MCF 10A (cell line): ENCODE measurements around the gene LRRC49. TPM values are rescaled to one million over a fixed set of nuclear protein-coding genes. Genes with fewer than 3 reads are reported as not detected.
"Not testable (repeated sequence)": the region's sequence is repeated elsewhere in the genome, so short reads cannot be mapped to it uniquely, and the experiment has no call there.

Experiments
- BruUV-seq: library from RNA; stranded (reverse); fragments of 400-500 nt; replicated peaks from 2 replicates; lab custom pipeline; 2021; lab: Mats Ljungman, UMichigan
- CTCF ChIA-PET: fragments of 300-600 bp; sonication (Branson Sonifier 250); formaldehyde crosslinking; extraction: SDS; loops from one replicate; lab custom pipeline; 2021; ENCODE audit warnings: antibody characterized with exemption, inconsistent platforms; lab: Yijun Ruan, JAX
- POLR2A ChIA-PET: fragments of 300-600, 350-650 bp; sonication (Branson Sonifier 250); formaldehyde crosslinking; extraction: SDS; loops from one replicate; lab custom pipeline; 2020; ENCODE audit warnings: antibody characterized with exemption, inconsistent platforms; lab: Yijun Ruan, JAX
- DNase-seq: peaks from one replicate; pipeline ENCODE4 v3.0.0-alpha.2; 2018; ENCODE audit not compliant: unreplicated experiment
- H3K27ac Mint-ChIP-seq: one replicate; pipeline ENCODE4 v1.8.0; 2022; ENCODE audit warnings: mild to moderate bottlenecking, low read depth, mixed read lengths; ENCODE audit not compliant: unreplicated experiment
- H3K27me3 Mint-ChIP-seq: one replicate; pipeline ENCODE4 v1.8.0; 2022; ENCODE audit warnings: mixed read lengths; ENCODE audit not compliant: insufficient read depth, unreplicated experiment
- H3K36me3 Mint-ChIP-seq: one replicate; pipeline ENCODE4 v1.8.0; 2022; ENCODE audit warnings: mild to moderate bottlenecking, moderate library complexity, mixed read lengths; ENCODE audit not compliant: insufficient read depth, unreplicated experiment
- H3K4me1 Mint-ChIP-seq: one replicate; pipeline ENCODE4 v1.8.0; 2022; ENCODE audit warnings: mixed read lengths; ENCODE audit not compliant: insufficient read depth, unreplicated experiment
- H3K4me3 Mint-ChIP-seq: one replicate; pipeline ENCODE4 v1.8.0; 2022; ENCODE audit warnings: mild to moderate bottlenecking, moderate library complexity, mixed read lengths; ENCODE audit not compliant: unreplicated experiment
- H3K9me3 Mint-ChIP-seq: one replicate; pipeline ENCODE4 v1.8.0; 2022; ENCODE audit warnings: mixed read lengths; ENCODE audit not compliant: unreplicated experiment
- CTCF ChIP-seq: fragments of 200-600 bp; IDR thresholded peaks from one replicate; pipeline ENCODE4 v1.8.0; 2022; ENCODE audit warnings: antibody characterized with exemption, mild to moderate bottlenecking; ENCODE audit not compliant: unreplicated experiment
- intact Hi-C: fragments of 100-400 bp; cut with micrococcal nuclease; formaldehyde crosslinking; loops from 2 replicates; pipeline ENCODE4 v1.14.1; 2022
- total RNA-seq: library from RNA; stranded (reverse); gene quantifications from 2 replicates; pipeline ENCODE4 v1.2.3, GENCODE V29; 2022

Gene LRRC49
- total RNA-seq, 1 experiment from 2014 or later, result 8.4 TPM

GRCh38 chr15:70867911-70868467 is 24.6 kb upstream of the LRRC49 start:
- peak; percentile 65 for DNase-seq
- no TSS peak for BruUV-seq
- Mint-ChIP-seq H3K4me1 (peaks cover 26% of the 10 kb centered on the region), H3K4me3 (no peak overlapping the region), H3K36me3 (peaks cover 6% of the 10 kb centered on the region), H3K9me3 (no peaks in the 10 kb centered on the region), H3K27ac (peak overlapping the region; percentile 50), H3K27me3 (no peaks in the 10 kb centered on the region)
- CTCF ChIA-PET, result interaction anchor here (0.6 to 0.9 kb wide), 5 partner anchors 11 to 120 kb away, joined by 3 to 4 read pairs (median 3); no protein-coding TSS in a partner anchor
- POLR2A ChIA-PET, result interaction anchor here (1.0 to 4.5 kb wide), 3 partner anchors 11 to 21 kb away, joined by 3 to 20 read pairs (median 12); partner anchors contain the start of gene LARP6
- intact Hi-C loops, result loop anchor here (1.0 kb wide), 1 partner anchor 14 kb away; the partner anchor contains the start of gene LARP6
- no peak for TF ChIP-seq CTCF

GRCh38 chr15:70869346-70869745 is 23.3 kb upstream of the LRRC49 start:
- H3K27me3 Mint-ChIP-seq, result no peaks in the 10 kb centered on the region
- intact Hi-C loops, result no loop called here
- TF ChIP-seq CTCF, result no peak
- H3K9me3 Mint-ChIP-seq, result no peaks in the 10 kb centered on the region
- POLR2A ChIA-PET, result interaction anchor here (0.6 to 4.5 kb wide), 6 partner anchors 12 to 43 kb away, joined by 3 to 20 read pairs (median 4); partner anchors contain the start of gene LARP6
- H3K4me1 Mint-ChIP-seq, result peaks cover 18% of the 10 kb centered on the region
- CTCF ChIA-PET, result interaction anchor here (0.9 to 1.8 kb wide), 3 partner anchors 8 to 58 kb away, joined by 3 to 13 read pairs (median 3); no protein-coding TSS in a partner anchor
- no peak for DNase-seq
- no TSS peak for BruUV-seq
- no peak overlapping the region for H3K4me3 Mint-ChIP-seq
- H3K27ac Mint-ChIP-seq, result no peak overlapping the region
- H3K36me3 Mint-ChIP-seq, result peaks cover 6% of the 10 kb centered on the region

- intact Hi-C loops, result loop anchor here (10.0 kb wide), 1 partner anchor 115 kb away; no protein-coding TSS in a partner anchor
- peaks cover 6% of the 10 kb centered on the region for H3K36me3 Mint-ChIP-seq
- ChIA-PET CTCF (interaction anchor here (0.9 to 1.8 kb wide), 2 partner anchors 8 to 45 kb away, joined by 3 to 13 read pairs; no protein-coding TSS in a partner anchor), POLR2A (interaction anchor here (0.8 to 4.5 kb wide), 3 partner anchors 12 to 31 kb away, joined by 3 to 20 read pairs (median 4); partner anchors contain the start of gene LARP6)
- TF ChIP-seq CTCF, result no peak
- H3K9me3 Mint-ChIP-seq, result no peaks in the 10 kb centered on the region
- BruUV-seq, result no TSS peak
- H3K4me3 Mint-ChIP-seq, result no peak overlapping the region
- H3K27me3 Mint-ChIP-seq, result no peaks in the 10 kb centered on the region
- no peak overlapping the region for H3K27ac Mint-ChIP-seq
- peaks cover 22% of the 10 kb centered on the region for H3K4me1 Mint-ChIP-seq
- no peak for DNase-seq
These were observed 22.6 kb upstream of the LRRC49 start for GRCh38 chr15:70870051-70870450.

GRCh38 chr15:70871490-70871889 is 21.1 kb upstream of the LRRC49 start:
- DNase-seq, H3K9me3 Mint-ChIP-seq, H3K36me3 Mint-ChIP-seq, H3K27ac Mint-ChIP-seq, BruUV-seq, H3K4me3 Mint-ChIP-seq, H3K27me3 Mint-ChIP-seq: not testable (repeated sequence)
- ChIA-PET CTCF (interaction anchor here (5.0 kb wide), 1 partner anchor 46 kb away, joined by 109 read pairs; no protein-coding TSS in a partner anchor), POLR2A (interaction anchor here (1.3 to 4.5 kb wide), 2 partner anchors 18 to 45 kb away, joined by 3 to 20 read pairs; partner anchors contain the start of gene LARP6)
- H3K4me1 Mint-ChIP-seq, result peaks cover 25% of the 10 kb centered on the region
- intact Hi-C loops, result loop anchor here (10.0 kb wide), 1 partner anchor 117 kb away; no protein-coding TSS in a partner anchor
